Purkinje cell (primary cell): Measurements from ENCODE around the gene CACNA1E. TPM values are rescaled to one million over a fixed set of nuclear protein-coding genes. Genes with fewer than 3 reads are reported as not detected.

Experiments
- polyA plus RNA-seq: library from polyadenylated mRNA; unstranded; fragments of >200 nt; fragmentation: Nextera tagmentation; gene quantifications from 2 replicates; pipeline ENCODE4 v1.2.1, GENCODE V29; 2014

Gene CACNA1E
- polyA plus RNA-seq = 0.55 and 2.4 TPM in 2 replicates

DNA sequence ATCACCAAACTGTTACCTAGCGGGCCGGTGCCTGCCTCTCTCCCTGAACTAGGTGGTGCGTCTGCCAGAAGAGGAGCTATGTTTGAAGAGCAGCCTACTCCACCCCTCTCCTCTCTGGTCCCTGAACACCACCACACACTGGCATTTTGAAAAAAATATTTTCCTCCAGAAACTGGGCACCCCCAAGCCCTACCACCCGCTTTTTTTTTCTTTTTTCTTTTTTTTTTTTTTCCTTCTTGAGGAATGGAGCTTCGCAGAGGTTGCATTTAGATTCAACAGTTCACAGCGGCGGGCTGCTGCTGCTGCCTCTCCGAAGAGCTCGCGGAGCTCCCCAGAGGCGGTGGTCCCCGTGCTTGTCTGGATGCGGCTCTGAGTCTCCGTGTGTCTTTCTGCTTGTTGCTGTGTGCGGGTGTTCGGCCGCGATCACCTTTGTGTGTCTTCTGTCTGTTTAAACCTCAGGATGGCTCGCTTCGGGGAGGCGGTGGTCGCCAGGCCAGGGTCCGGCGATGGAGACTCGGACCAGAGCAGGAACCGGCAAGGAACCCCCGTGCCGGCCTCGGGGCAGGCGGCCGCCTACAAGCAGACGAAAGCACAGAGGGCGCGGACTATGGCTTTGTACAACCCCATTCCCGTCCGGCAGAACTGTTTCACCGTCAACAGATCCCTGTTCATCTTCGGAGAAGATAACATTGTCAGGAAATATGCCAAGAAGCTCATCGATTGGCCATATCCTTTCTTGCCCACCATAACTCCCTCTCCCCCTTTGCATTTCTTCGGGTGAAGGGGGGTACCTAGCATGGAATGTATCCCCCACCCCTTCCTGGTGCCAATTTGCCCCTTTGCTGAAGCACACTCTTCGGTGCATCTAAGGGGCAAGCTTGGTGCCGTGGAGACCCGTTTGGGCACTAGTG, at the start of gene CACNA1E:
Gene CACNA1E, plus strand, starts transcription at position 233 of the 911 bp plus-strand sequence. Its CDS starts 228 bp downstream, at position 461.

